ENCODE data around the gene PTPRU.

The PTPRU gene

GRCh38 chr1:29315262-29315661 lies 78.9 kb downstream of the PTPRU start:
- DNase-seq: no peak

DNA sequence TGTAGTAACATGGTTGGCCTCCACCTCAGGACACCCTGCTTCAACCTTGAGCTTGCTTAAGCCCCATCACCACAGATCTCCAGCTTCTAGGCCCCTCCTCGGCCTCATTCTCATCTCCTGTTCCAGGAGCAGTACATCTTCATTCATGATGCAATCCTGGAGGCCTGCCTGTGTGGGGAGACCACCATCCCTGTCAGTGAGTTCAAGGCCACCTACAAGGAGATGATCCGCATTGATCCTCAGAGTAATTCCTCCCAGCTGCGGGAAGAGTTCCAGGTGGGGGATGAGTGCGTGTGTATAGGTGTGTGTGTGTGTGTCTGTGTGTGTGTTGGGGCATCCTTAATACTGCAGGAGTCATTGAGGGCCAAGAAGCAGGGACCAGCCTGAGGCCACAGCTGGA lies 79.6 kb downstream of the PTPRU start:
- no peak for DNase-seq

- no peak for DNase-seq
These were observed 81.0 kb downstream of the PTPRU start for GRCh38 chr1:29317063-29317915.

GRCh38 chr1:29317916-29318530 lies 81.7 kb downstream of the PTPRU start:
- DNase-seq: no peak

DNA sequence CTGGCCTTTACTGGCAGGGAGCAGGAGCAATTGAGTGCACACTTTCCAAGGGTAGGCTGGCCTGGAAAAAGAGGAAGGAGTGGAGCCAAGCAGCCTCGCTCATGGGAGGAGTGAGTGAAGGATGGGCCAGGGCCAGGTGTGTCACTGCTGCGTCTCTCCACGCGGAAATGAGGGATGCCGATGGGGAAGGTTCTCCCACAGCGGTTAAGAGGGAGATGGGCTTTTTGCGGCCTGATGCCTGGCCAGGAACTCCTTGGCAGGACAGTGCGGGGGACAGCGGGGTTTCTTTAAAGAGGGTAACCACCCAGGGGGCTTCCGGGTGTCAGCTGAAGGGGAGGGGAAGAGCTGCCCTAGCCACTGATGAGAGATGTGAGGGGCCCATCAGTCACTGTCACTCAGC lies 82.4 kb downstream of the PTPRU start:
- DNase-seq: no peak

DNA sequence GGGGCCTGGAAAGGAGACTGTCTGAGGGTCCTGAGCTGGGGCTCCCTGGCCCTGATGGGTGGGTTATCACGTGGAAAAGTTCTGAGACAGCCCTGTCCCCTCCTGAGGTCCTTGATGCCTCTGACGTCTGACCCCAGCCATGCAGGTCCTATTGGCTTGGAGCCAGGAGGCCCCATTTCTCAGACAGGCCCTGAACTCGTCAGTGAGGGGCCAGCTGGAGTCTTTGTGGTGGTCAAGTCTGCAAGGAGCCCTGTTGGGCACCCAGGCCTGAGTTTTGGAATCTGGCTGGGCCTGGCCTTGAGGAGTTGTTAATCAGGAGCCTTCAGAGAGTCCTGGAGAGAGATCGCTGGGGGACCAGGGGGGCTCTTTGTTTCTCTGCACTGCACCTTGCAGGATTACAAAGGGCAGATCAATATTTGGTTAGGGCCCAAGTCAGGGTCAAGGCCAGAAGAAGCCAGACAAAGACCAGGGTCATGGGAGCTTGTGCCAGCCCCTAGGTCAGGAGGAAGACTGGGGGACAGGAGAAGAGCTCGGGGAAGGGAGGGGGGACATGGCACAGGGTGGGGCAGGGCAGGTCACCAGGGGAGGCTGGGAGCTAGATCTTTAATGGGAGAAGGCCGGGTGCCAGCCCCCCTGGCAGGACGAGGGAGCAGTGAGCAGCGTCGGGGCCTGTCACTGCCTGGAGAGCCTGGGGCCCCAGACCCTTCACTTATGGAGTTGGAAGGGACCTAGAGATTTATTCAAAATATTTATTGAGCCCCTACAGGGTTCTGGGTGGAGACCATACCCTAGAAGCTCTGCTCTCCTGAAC lies 83.2 kb downstream of the PTPRU start:
- DNase-seq: no peak

DNA sequence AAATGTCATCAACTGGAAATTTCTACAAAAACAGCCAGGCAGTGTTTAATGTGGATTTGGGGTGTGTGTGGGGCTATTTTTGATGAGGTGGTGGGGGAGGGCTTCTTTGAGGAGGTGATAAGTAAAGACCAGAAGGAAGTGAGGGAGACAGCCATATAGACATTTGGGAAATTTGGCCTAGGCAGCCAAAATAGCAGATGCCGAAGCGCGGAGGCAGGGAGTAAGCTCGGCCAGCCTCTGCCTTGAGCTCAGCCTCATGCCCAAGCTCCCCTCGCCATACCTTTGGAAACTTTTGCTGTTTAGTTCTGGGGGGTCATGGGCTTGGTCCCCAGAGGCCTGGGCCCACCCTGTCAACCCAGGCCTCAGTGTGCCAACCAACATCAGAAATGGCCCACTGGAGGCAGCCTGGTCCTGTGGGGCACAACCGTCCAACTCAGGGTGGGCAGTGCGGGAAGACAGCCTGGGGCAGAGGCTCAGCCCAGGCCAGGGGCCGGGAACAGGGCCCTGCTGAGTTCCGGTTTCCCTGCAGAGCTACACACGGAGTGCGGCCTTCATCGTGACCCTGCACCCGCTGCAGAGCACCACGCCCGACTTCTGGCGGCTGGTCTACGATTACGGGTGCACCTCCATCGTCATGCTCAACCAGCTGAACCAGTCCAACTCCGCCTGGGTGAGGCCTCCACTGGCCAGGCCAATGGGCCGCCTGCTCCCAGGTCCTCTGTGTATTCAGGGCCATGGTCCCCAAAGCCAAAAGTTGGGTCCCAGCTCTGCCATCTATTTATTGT lies 84.0 kb downstream of the PTPRU start:
- DNase-seq: no peak

DNA sequence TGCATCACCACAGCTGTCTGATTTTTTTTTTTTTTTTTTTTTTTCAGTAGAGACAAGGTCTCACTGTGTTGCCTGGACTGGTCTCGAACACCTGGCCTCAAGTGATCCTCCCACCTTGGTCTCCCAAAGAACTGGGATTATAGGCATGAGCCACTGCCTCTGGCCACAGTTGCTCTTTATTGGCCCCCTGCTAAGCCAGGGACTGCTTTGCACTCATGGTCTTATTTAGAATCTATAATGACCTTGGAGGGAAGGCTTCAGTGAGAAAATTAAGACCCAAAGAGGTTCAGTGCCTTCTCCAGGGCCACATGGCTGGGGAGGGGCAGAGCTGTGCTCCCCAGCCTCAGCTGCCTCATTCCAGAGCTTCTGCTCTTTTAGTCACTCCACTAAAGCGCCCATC lies 84.9 kb downstream of the PTPRU start:
- DNase-seq: no peak

DNA sequence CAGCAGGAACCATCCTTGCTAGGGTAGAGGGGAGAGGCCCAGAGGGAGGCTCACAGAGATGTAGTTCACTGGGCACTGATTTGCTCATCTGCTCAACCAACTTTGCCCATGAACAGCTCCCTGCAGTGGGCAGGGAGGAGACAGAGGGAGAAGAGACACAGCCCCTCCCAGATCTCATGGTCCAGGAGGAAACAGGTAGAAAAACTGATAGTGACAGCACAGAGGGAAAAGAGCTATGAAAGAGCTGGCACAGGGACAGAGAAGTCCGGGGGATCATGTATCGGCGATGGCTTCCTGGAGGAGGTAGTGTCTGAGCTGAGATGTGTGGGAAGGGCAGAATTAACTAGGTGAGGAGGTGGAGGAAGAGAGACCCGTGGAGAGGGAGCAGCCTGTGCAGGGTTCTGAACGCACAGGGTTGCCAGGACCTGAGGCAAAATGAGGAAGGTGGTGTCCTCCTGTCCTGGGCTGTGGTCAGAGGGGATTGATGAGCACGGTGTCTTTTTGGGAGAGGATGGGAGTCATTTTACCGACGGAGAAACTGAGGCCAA lies 85.9 kb downstream of the PTPRU start:
- DNase-seq: no peak

- DNase-seq: no peak
These were observed 86.7 kb downstream of the PTPRU start for GRCh38 chr1:29322861-29323585.

- DNase-seq: peak in 20 of 56 donors; percentile 3 to 61 (median 20)
These were observed 87.3 kb downstream of the PTPRU start for GRCh38 chr1:29323636-29324035.

GRCh38 chr1:29324202-29324601 lies 87.9 kb downstream of the PTPRU start:
- DNase-seq: no peak

- DNase-seq: no peak
These were observed 88.5 kb downstream of the PTPRU start for GRCh38 chr1:29324771-29325351.

- no peak for DNase-seq
These were observed 89.4 kb downstream of the PTPRU start for GRCh38 chr1:29325675-29326074.

GRCh38 chr1:29326123-29326522 lies 89.8 kb downstream of the PTPRU start:
- DNase-seq: no peak

GRCh38 chr1:29327223-29327935 lies 91.1 kb downstream of the PTPRU start:
- DNase-seq: no peak

DNA sequence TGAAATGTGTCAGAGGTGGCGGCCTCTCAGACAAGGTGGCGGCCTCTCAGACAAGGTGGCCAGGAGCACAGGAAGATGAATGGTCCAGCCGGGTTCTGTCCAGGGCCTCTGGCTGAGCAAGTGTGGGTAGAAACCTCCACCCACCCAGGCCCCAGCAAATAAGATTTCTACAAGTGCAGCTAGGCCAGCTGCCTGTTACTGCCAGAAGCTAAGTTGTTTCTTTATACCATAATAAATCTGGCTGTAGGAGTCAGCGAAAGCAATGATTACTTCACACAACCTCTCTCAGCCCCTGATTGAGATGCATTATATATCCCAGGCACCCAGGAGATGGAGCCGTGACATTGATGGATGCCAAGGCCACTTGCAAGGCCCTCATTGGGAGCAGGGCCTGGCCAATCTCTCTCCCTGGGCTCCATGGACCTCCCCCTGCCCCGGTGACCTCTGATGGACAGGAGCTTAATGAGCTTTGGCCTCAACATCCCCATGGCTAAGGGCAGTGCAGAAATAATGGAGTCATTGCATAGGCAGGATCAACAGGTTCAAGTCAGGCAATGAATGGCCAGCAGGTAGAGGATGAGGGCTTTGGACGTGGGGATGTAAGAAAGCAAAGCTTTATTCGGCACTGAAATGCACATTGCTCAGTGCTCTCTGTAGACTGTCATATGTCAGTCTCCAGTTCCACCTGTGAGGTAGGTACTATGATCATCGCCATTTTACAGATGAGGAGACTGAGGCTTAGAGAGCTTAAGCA lies 92.9 kb downstream of the PTPRU start:
- no peak for DNase-seq

DNA sequence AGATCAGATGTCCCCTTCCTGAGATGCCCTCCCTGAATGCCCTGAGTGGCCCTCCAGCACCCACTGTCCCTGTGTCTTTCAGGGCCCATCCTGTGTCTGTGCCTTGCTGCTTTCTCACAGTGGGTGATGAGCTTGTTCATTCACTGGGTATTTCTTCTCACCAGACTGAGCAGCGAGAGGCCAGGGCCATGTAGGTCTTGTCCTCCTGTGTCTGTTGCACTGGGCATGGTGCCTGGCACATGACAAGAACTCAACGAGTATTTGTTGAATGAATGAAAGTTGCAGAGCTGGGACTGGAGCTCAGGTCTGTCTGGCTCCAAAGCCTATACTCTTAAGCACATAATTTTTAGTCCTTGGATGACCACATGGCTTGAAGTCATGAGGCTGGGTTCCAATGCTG lies 93.8 kb downstream of the PTPRU start:
- no peak for DNase-seq

DNA sequence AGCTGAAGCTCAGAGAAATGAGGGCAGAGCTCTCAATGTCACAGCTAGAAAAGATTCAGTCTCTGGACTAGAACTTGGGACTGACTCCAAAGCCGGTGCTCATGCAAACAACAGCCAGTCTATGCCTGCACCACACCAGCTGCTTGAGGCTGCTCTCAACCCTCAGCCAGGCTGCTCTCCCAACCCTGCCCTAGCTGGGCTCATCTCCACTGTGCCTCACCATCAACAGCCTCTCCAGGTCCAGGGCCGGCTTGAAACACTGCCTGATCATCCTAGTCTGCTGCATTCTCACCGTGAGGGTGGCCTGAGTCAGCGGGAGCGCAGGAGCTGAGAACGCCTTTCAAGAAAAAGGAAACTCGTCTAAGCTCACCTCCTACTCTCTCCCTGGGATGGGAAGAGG lies 94.5 kb downstream of the PTPRU start:
- DNase-seq: no peak
